Measurements from ENCODE around the gene CCDC73.

Gene CCDC73

DNA sequence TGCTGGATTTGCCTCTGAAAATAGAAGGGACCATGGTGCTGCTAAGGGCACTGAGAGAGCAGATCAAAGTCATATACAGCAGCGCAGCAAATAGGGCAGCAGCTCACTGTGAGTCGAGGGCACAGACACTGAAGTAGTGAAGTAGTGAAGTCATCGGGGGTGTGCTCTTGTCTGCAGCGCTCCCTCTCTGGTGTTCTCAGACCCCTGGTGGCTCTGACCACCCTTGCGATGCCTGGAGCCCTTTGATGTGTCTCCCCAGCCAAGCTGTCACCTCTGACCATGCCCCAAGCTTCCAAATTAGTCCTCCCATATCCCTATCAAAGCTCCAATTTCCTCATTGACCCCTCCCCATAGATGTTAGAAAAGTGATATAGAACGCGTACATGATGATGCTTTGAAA lies 238.6 kb downstream of the CCDC73 start:
- Histone ChIP-seq H3K4me3 (replicated peaks; ENCODE audit: insufficient read depth, low read length) (no peak overlapping the region), H3K27me3 (ENCODE audit: insufficient read depth, poor library complexity, severe bottlenecking) (no peaks in the 10 kb centered on the region), H3K27ac (replicated peaks) (no peak overlapping the region)
- DNase-seq (ENCODE audit: low read depth in 1 of 2, low spot score in 1 of 2): no peak
- TF ChIP-seq POLR2AphosphoS5 (IDR thresholded peaks at IDR 0.05; ENCODE audit: low read depth) (no peak), GABPA (IDR thresholded peaks at IDR 0.05; ENCODE audit: low read depth) (no peak), SPI1 (IDR thresholded peaks at IDR 0.05; ENCODE audit: borderline replicate concordance, low read depth) (no peak)
- TF ChIP-seq, protein P1, sequence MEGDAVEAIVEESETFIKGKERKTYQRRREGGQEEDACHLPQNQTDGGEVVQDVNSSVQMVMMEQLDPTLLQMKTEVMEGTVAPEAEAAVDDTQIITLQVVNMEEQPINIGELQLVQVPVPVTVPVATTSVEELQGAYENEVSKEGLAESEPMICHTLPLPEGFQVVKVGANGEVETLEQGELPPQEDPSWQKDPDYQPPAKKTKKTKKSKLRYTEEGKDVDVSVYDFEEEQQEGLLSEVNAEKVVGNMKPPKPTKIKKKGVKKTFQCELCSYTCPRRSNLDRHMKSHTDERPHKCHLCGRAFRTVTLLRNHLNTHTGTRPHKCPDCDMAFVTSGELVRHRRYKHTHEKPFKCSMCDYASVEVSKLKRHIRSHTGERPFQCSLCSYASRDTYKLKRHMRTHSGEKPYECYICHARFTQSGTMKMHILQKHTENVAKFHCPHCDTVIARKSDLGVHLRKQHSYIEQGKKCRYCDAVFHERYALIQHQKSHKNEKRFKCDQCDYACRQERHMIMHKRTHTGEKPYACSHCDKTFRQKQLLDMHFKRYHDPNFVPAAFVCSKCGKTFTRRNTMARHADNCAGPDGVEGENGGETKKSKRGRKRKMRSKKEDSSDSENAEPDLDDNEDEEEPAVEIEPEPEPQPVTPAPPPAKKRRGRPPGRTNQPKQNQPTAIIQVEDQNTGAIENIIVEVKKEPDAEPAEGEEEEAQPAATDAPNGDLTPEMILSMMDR (IDR thresholded peaks at IDR 0.05; ENCODE audit: insufficient read depth, low read length): no peak
- TF ChIP-seq, protein P2, sequence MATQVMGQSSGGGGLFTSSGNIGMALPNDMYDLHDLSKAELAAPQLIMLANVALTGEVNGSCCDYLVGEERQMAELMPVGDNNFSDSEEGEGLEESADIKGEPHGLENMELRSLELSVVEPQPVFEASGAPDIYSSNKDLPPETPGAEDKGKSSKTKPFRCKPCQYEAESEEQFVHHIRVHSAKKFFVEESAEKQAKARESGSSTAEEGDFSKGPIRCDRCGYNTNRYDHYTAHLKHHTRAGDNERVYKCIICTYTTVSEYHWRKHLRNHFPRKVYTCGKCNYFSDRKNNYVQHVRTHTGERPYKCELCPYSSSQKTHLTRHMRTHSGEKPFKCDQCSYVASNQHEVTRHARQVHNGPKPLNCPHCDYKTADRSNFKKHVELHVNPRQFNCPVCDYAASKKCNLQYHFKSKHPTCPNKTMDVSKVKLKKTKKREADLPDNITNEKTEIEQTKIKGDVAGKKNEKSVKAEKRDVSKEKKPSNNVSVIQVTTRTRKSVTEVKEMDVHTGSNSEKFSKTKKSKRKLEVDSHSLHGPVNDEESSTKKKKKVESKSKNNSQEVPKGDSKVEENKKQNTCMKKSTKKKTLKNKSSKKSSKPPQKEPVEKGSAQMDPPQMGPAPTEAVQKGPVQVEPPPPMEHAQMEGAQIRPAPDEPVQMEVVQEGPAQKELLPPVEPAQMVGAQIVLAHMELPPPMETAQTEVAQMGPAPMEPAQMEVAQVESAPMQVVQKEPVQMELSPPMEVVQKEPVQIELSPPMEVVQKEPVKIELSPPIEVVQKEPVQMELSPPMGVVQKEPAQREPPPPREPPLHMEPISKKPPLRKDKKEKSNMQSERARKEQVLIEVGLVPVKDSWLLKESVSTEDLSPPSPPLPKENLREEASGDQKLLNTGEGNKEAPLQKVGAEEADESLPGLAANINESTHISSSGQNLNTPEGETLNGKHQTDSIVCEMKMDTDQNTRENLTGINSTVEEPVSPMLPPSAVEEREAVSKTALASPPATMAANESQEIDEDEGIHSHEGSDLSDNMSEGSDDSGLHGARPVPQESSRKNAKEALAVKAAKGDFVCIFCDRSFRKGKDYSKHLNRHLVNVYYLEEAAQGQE (IDR thresholded peaks at IDR 0.05; ENCODE audit: insufficient replicate concordance, low read depth): no peak

DNA sequence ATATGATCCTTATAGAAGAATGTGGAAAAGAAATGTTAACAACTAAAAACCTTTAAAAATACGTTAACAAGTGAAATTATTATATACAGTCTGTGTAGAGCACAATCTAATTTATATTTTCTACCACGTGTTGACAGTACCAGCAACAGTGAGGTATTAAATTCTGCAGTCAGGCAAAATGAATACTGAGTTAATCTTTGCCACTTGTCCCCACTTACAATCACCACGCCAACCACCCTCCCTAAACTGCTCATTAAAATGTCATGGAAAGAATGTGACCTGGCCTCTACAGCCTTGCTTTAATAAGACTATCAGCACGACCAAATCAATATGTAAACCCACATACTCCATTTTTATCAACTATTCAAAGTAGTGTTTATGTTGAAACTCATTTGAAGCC lies 239.4 kb downstream of the CCDC73 start:
- H3K27me3 ChIP-seq (ENCODE audit: insufficient read depth, poor library complexity, severe bottlenecking): no peaks in the 10 kb centered on the region
- no peak for DNase-seq (ENCODE audit: low read depth in 1 of 2, low spot score in 1 of 2)
- TF ChIP-seq GABPA (IDR thresholded peaks at IDR 0.05; ENCODE audit: low read depth) (no peak), POLR2AphosphoS5 (IDR thresholded peaks at IDR 0.05; ENCODE audit: low read depth) (no peak), SPI1 (IDR thresholded peaks at IDR 0.05; ENCODE audit: borderline replicate concordance, low read depth) (no peak)
- TF ChIP-seq, protein P1 (IDR thresholded peaks at IDR 0.05; ENCODE audit: insufficient read depth, low read length): no peak
- TF ChIP-seq, protein P2 (IDR thresholded peaks at IDR 0.05; ENCODE audit: insufficient replicate concordance, low read depth): no peak
- no peak overlapping the region for H3K27ac ChIP-seq (replicated peaks)
- no peak overlapping the region for H3K4me3 ChIP-seq (replicated peaks; ENCODE audit: insufficient read depth, low read length)
